Measurements from ENCODE around the gene ZNF202.
"Not testable (repeated sequence)": the region's sequence is repeated elsewhere in the genome, so short reads cannot be mapped to it uniquely, and the experiment has no call there.

ZNF202 gene

GRCh38 chr11:123741159-123742030 is at the start of gene ZNF202:
Gene ZNF202 (minus strand): TSS chr11:123741660. CDS start chr11:123730888, 10,772 bp downstream.
- DNase-seq = peak; percentile 7

- no peak for DNase-seq
These were observed 42.1 kb upstream of the ZNF202 start for GRCh38 chr11:123783536-123783935.

- DNase-seq = no peak
These were observed 37.1 kb upstream of the ZNF202 start for GRCh38 chr11:123778511-123778910.

GRCh38 chr11:123775715-123776549 is 34.5 kb upstream of the ZNF202 start:
- DNase-seq = no peak

- DNase-seq = no peak
These were observed 33.8 kb upstream of the ZNF202 start for GRCh38 chr11:123775289-123775688.

GRCh38 chr11:123773959-123774358 is 32.5 kb upstream of the ZNF202 start:
- DNase-seq = no peak

- DNase-seq = no peak
These were observed 31.6 kb upstream of the ZNF202 start for GRCh38 chr11:123773026-123773425.

- no peak for DNase-seq
These were observed 30.2 kb upstream of the ZNF202 start for GRCh38 chr11:123771664-123772063.

GRCh38 chr11:123770712-123771111 is 29.3 kb upstream of the ZNF202 start:
- no peak for DNase-seq

- no peak for DNase-seq
These were observed 24.1 kb upstream of the ZNF202 start for GRCh38 chr11:123765601-123766000.

- no peak for DNase-seq
These were observed 21.0 kb upstream of the ZNF202 start for GRCh38 chr11:123762422-123762821.

GRCh38 chr11:123760894-123761293 is 19.4 kb upstream of the ZNF202 start:
- no peak for DNase-seq

GRCh38 chr11:123757976-123758375 is 16.5 kb upstream of the ZNF202 start:
- no peak for DNase-seq

- DNase-seq = no peak
These were observed 14.4 kb upstream of the ZNF202 start for GRCh38 chr11:123755813-123756212.

- DNase-seq = no peak
These were observed 13.9 kb upstream of the ZNF202 start for GRCh38 chr11:123755344-123755743.

- no peak for DNase-seq
These were observed 12.7 kb upstream of the ZNF202 start, which contains the start of gene OR6X1 for GRCh38 chr11:123754101-123754568. Gene OR6X1 (minus strand): TSS chr11:123754518. CDS start chr11:123754518, 0 bp downstream.

GRCh38 chr11:123753110-123753509 is 11.7 kb upstream of the ZNF202 start:
- no peak for DNase-seq

GRCh38 chr11:123751781-123752180 is 10.3 kb upstream of the ZNF202 start:
- no peak for DNase-seq

GRCh38 chr11:123748349-123748748 is 6.9 kb upstream of the ZNF202 start:
- DNase-seq = not testable (repeated sequence)

- DNase-seq = no peak
These were observed 4.4 kb upstream of the ZNF202 start for GRCh38 chr11:123745764-123746451.

- DNase-seq = no peak
These were observed 1.3 kb upstream of the ZNF202 start for GRCh38 chr11:123742724-123743120.

- no peak for DNase-seq
These were observed 717 bp upstream of the ZNF202 start for GRCh38 chr11:123742031-123742723.
